ENCODE measurements around the gene RARS2.

Gene RARS2

GRCh38 chr6:87590990-87591389, 1.2 kb upstream of the RARS2 start:
- H3K27me3 ChIP-seq (ENCODE audit: insufficient read depth, insufficient read length), result no peaks in the 10 kb centered on the region
- H3K36me3 ChIP-seq (ENCODE audit: insufficient read depth, insufficient read length, low read length), result peaks cover 53% of the 10 kb centered on the region
- peak overlapping the region; percentile 98 for H3K9ac ChIP-seq (ENCODE audit: insufficient read length, low read depth)
- H3K4me1 ChIP-seq (ENCODE audit: insufficient read depth, insufficient read length), result no peaks in the 10 kb centered on the region
- TF ChIP-seq YY1 (IDR thresholded peaks at IDR 0.05; ENCODE audit: insufficient read depth, insufficient read length), result no peak
- no peak for TF ChIP-seq SUZ12 (IDR thresholded peaks at IDR 0.05; ENCODE audit: extremely low read depth, insufficient read depth, insufficient read length)
- no peak for TF ChIP-seq ZNF274 (IDR thresholded peaks at IDR 0.05; ENCODE audit: low read depth, low read length)
- H3K4me3 ChIP-seq (ENCODE audit: insufficient read length, low read depth), result peak overlapping the region; percentile 98
- H3K9me3 ChIP-seq (ENCODE audit: insufficient read depth, low read length), result no peaks in the 10 kb centered on the region; the same call in 1 of the 2 replicates
- DNase-seq (ENCODE audit: low read depth, low spot score), result no peak

GRCh38 chr6:87590417-87590880, 662 bp upstream of the RARS2 start:
- Histone ChIP-seq H3K27me3 (ENCODE audit: insufficient read depth, insufficient read length) (no peaks in the 10 kb centered on the region), H3K36me3 (ENCODE audit: insufficient read depth, insufficient read length, low read length) (peaks cover 52% of the 10 kb centered on the region), H3K9me3 (ENCODE audit: insufficient read depth, low read length) (no peaks in the 10 kb centered on the region; the same call in 1 of the 2 replicates), H3K4me1 (ENCODE audit: insufficient read depth, insufficient read length) (no peaks in the 10 kb centered on the region), H3K9ac (ENCODE audit: insufficient read length, low read depth) (peak overlapping the region; percentile 98), H3K4me3 (ENCODE audit: insufficient read length, low read depth) (peak overlapping the region; percentile 98)
- no peak for DNase-seq (ENCODE audit: low read depth, low spot score)
- no peak for TF ChIP-seq SUZ12 (IDR thresholded peaks at IDR 0.05; ENCODE audit: extremely low read depth, insufficient read depth, insufficient read length)
- no peak for TF ChIP-seq ZNF274 (IDR thresholded peaks at IDR 0.05; ENCODE audit: low read depth, low read length)
- no peak for TF ChIP-seq YY1 (IDR thresholded peaks at IDR 0.05; ENCODE audit: insufficient read depth, insufficient read length)

GRCh38 chr6:87588756-87589407, 905 bp downstream of the RARS2 start:
- Histone ChIP-seq H3K4me3 (ENCODE audit: insufficient read length, low read depth) (peak overlapping the region; percentile 98), H3K36me3 (ENCODE audit: insufficient read depth, insufficient read length, low read length) (peaks cover 46% of the 10 kb centered on the region), H3K27me3 (ENCODE audit: insufficient read depth, insufficient read length) (no peaks in the 10 kb centered on the region), H3K9me3 (ENCODE audit: insufficient read depth, low read length) (no peaks in the 10 kb centered on the region; the same call in 1 of the 2 replicates), H3K9ac (ENCODE audit: insufficient read length, low read depth) (peak overlapping the region; percentile 98), H3K4me1 (ENCODE audit: insufficient read depth, insufficient read length) (no peaks in the 10 kb centered on the region)
- no peak for DNase-seq (ENCODE audit: low read depth, low spot score)
- TF ChIP-seq ZNF274 (IDR thresholded peaks at IDR 0.05; ENCODE audit: low read depth, low read length) (no peak), SUZ12 (IDR thresholded peaks at IDR 0.05; ENCODE audit: extremely low read depth, insufficient read depth, insufficient read length) (no peak), YY1 (IDR thresholded peaks at IDR 0.05; ENCODE audit: insufficient read depth, insufficient read length) (no peak)

GRCh38 chr6:87586371-87587077, 3.3 kb downstream of the RARS2 start:
- TF ChIP-seq ZNF274 (IDR thresholded peaks at IDR 0.05; ENCODE audit: low read depth, low read length) (no peak), SUZ12 (IDR thresholded peaks at IDR 0.05; ENCODE audit: extremely low read depth, insufficient read depth, insufficient read length) (no peak)
- no peaks in the 10 kb centered on the region; the same call in 1 of the 2 replicates for H3K9me3 ChIP-seq (ENCODE audit: insufficient read depth, low read length)

GRCh38 chr6:87583822-87584221, 6.0 kb downstream of the RARS2 start:
- H3K4me3 ChIP-seq (ENCODE audit: insufficient read length, low read depth), result no peak overlapping the region

More at GRCh38 chr6:87586371-87587077, 3.3 kb downstream of the RARS2 start:
- DNase-seq (ENCODE audit: low read depth, low spot score), result no peak
- no peak overlapping the region for H3K9ac ChIP-seq (ENCODE audit: insufficient read length, low read depth)
- H3K36me3 ChIP-seq (ENCODE audit: insufficient read depth, insufficient read length, low read length), result peaks cover 54% of the 10 kb centered on the region
- no peak overlapping the region for H3K4me3 ChIP-seq (ENCODE audit: insufficient read length, low read depth)
- no peaks in the 10 kb centered on the region for H3K27me3 ChIP-seq (ENCODE audit: insufficient read depth, insufficient read length)
- H3K4me1 ChIP-seq (ENCODE audit: insufficient read depth, insufficient read length), result no peaks in the 10 kb centered on the region

GRCh38 chr6:87575423-87575822, 14.4 kb downstream of the RARS2 start:
- peaks cover 24% of the 10 kb centered on the region for H3K36me3 ChIP-seq (ENCODE audit: insufficient read depth, insufficient read length, low read length)
- no peaks in the 10 kb centered on the region for H3K9me3 ChIP-seq (ENCODE audit: insufficient read depth, low read length)
- TF ChIP-seq ZNF274 (IDR thresholded peaks at IDR 0.05; ENCODE audit: low read depth, low read length) (no peak), SUZ12 (IDR thresholded peaks at IDR 0.05; ENCODE audit: extremely low read depth, insufficient read depth, insufficient read length) (no peak), YY1 (IDR thresholded peaks at IDR 0.05; ENCODE audit: insufficient read depth, insufficient read length) (no peak)
- DNase-seq (ENCODE audit: low read depth, low spot score), result no peak
- no peaks in the 10 kb centered on the region for H3K27me3 ChIP-seq (ENCODE audit: insufficient read depth, insufficient read length)
- H3K4me1 ChIP-seq (ENCODE audit: insufficient read depth, insufficient read length), result no peaks in the 10 kb centered on the region
- no peak overlapping the region for H3K9ac ChIP-seq (ENCODE audit: insufficient read length, low read depth)
- H3K4me3 ChIP-seq (ENCODE audit: insufficient read length, low read depth), result no peak overlapping the region

More at GRCh38 chr6:87583822-87584221, 6.0 kb downstream of the RARS2 start:
- Histone ChIP-seq H3K9me3 (ENCODE audit: insufficient read depth, low read length) (no peaks in the 10 kb centered on the region; the same call in 1 of the 2 replicates), H3K9ac (ENCODE audit: insufficient read length, low read depth) (no peak overlapping the region), H3K36me3 (ENCODE audit: insufficient read depth, insufficient read length, low read length) (peaks cover 72% of the 10 kb centered on the region), H3K4me1 (ENCODE audit: insufficient read depth, insufficient read length) (no peaks in the 10 kb centered on the region), H3K27me3 (ENCODE audit: insufficient read depth, insufficient read length) (no peaks in the 10 kb centered on the region)
- DNase-seq (ENCODE audit: low read depth, low spot score), result no peak
- no peak for TF ChIP-seq YY1 (IDR thresholded peaks at IDR 0.05; ENCODE audit: insufficient read depth, insufficient read length)
- TF ChIP-seq ZNF274 (IDR thresholded peaks at IDR 0.05; ENCODE audit: low read depth, low read length), result no peak
- no peak for TF ChIP-seq SUZ12 (IDR thresholded peaks at IDR 0.05; ENCODE audit: extremely low read depth, insufficient read depth, insufficient read length)

GRCh38 chr6:87574237-87574804, 15.5 kb downstream of the RARS2 start:
- no peaks in the 10 kb centered on the region for H3K27me3 ChIP-seq (ENCODE audit: insufficient read depth, insufficient read length)
- no peaks in the 10 kb centered on the region for H3K4me1 ChIP-seq (ENCODE audit: insufficient read depth, insufficient read length)
- no peak overlapping the region for H3K4me3 ChIP-seq (ENCODE audit: insufficient read length, low read depth)
- no peak for DNase-seq (ENCODE audit: low read depth, low spot score)
- H3K9me3 ChIP-seq (ENCODE audit: insufficient read depth, low read length), result no peaks in the 10 kb centered on the region
- H3K36me3 ChIP-seq (ENCODE audit: insufficient read depth, insufficient read length, low read length), result peaks cover 24% of the 10 kb centered on the region
- H3K9ac ChIP-seq (ENCODE audit: insufficient read length, low read depth), result no peak overlapping the region
- TF ChIP-seq ZNF274 (IDR thresholded peaks at IDR 0.05; ENCODE audit: low read depth, low read length) (no peak), SUZ12 (IDR thresholded peaks at IDR 0.05; ENCODE audit: extremely low read depth, insufficient read depth, insufficient read length) (no peak), YY1 (IDR thresholded peaks at IDR 0.05; ENCODE audit: insufficient read depth, insufficient read length) (no peak)
